Ascending aorta (tissue), 2 donors: ENCODE data around the gene PCSK9. TPM values are rescaled to one million over a fixed set of nuclear protein-coding genes. Genes with fewer than 3 reads are reported as not detected.

ENCODE experiments used
- DNase-seq, 2 donors: peaks; one replicate each; pipeline ENCODE4 v3.0.0-alpha.2; 2019; ENCODE audit warnings: low spot score in 2 of 2
- H3K27ac ChIP-seq, 2 donors: fragments of 200-600 bp; sonication (generic); one replicate each; pipeline ENCODE4 v1.5.1; 2016 to 2017; ENCODE audit warnings: mild to moderate bottlenecking in 1 of 2
- H3K27me3 ChIP-seq: fragments of 200-600 bp; sonication (generic); one replicate; pipeline ENCODE4 v1.5.1; 2017
- H3K36me3 ChIP-seq, 2 donors: fragments of 200-600 bp; sonication (generic); one replicate each; pipeline ENCODE4 v1.5.1; 2016
- H3K4me1 ChIP-seq, 2 donors: fragments of 200-600 bp; sonication (generic); one replicate each; pipeline ENCODE4 v1.5.1; 2016 to 2017; ENCODE audit warnings: mild to moderate bottlenecking in 1 of 2
- H3K4me3 ChIP-seq, 2 donors: fragments of 200-600 bp; sonication (generic); one replicate each; pipeline ENCODE4 v1.5.1; 2016 to 2017; ENCODE audit warnings: mild to moderate bottlenecking in 1 of 2
- H3K9me3 ChIP-seq, 2 donors: fragments of 200-600 bp; sonication (generic); one replicate each; pipeline ENCODE4 v1.5.1; 2016
- intact Hi-C: fragments of 100-400 bp; cut with DNase I; formaldehyde crosslinking; loops from one replicate; pipeline ENCODE4 v1.15.1; 2023
- total RNA-seq: library from RNA; depleted of rRNA; stranded (reverse); fragments of >200 nt; gene quantifications from one replicate; pipeline ENCODE4 v1.1.0, GENCODE V29; 2016
- TF ChIP-seq, protein P1 (sequence below), 3 experiments: fragments of 200-600 bp in 2 of 3; fragments of 450-650 bp in 1 of 3; sonication (generic) in 2 of 3; IDR thresholded peaks; one replicate each; pipeline ENCODE4 v1.5.1; 2016 to 2019; ENCODE audit warnings: antibody characterized with exemption in 3 of 3, mild to moderate bottlenecking in 1 of 3, moderate library complexity in 1 of 3

The PCSK9 gene
- total RNA-seq, 1 donor from 2014 or later: not detected

DNA sequence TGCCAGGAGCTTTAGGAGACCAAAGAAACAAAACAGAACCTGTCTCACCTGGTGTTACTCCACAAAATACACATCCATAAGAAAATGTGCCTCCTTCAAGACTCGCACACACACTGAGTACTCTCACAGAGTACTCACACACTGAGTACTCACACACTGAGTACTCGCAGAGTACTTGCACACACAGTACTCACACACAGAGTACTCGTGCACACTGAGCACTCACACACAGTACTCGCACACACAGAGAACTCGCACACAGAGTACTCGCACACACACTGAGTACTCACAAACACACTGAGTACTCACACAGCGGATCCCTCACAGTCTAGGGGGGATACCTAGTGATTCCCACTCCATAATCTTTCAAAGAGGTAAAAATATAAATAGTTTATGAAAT, 40.3 kb downstream of the PCSK9 start:
- no peak for DNase-seq
- H3K36me3 ChIP-seq: peaks cover 78 to 93% of the 10 kb centered on the region in 2 donors
- TF ChIP-seq, protein P1, sequence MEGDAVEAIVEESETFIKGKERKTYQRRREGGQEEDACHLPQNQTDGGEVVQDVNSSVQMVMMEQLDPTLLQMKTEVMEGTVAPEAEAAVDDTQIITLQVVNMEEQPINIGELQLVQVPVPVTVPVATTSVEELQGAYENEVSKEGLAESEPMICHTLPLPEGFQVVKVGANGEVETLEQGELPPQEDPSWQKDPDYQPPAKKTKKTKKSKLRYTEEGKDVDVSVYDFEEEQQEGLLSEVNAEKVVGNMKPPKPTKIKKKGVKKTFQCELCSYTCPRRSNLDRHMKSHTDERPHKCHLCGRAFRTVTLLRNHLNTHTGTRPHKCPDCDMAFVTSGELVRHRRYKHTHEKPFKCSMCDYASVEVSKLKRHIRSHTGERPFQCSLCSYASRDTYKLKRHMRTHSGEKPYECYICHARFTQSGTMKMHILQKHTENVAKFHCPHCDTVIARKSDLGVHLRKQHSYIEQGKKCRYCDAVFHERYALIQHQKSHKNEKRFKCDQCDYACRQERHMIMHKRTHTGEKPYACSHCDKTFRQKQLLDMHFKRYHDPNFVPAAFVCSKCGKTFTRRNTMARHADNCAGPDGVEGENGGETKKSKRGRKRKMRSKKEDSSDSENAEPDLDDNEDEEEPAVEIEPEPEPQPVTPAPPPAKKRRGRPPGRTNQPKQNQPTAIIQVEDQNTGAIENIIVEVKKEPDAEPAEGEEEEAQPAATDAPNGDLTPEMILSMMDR (IDR thresholded peaks at IDR 0.05): no peak
- H3K9me3 ChIP-seq: no peaks in the 10 kb centered on the region
- no peak overlapping the region for H3K4me3 ChIP-seq
- H3K27ac ChIP-seq: no peak overlapping the region
- intact Hi-C loops: no loop called here
- no peaks in the 10 kb centered on the region for H3K4me1 ChIP-seq
- no peaks in the 10 kb centered on the region for H3K27me3 ChIP-seq

DNA sequence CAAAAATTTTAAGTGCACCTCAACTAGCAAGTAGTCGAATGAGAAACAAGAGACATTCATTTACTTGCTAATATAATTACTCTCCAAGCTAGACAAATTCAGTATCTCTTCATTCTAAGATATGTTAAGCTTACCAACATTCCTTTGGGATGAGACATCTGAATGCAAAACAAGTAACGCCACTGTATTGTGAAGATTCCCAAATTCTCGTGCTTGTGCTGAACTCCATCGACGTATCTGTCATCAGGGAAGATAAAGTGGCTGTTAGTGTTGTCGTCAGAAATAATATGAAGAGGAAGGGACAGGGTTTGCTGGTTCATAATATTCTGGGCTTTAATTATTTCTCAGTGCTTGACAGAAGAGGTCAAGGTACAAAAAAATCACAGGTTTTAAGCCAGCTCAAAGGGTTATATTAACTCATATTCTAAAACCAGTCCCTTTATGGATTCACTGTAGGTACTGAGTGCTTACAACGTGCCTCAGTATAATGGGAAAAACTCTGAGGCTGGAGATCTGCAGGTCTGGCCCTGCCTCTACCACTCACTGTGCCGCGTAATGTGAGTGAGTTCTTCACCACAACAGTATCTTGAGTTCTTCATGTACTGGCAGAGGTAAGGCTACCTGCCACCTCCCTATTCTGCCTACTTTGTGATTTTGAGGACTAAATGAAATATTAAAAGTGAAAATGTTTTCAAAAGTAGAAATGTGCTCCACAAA, 42.0 kb downstream of the PCSK9 start:
- no peak overlapping the region for H3K27ac ChIP-seq
- H3K36me3 ChIP-seq: peaks cover 81 to 94% of the 10 kb centered on the region in 2 donors
- DNase-seq: no peak
- TF ChIP-seq, protein P1 (IDR thresholded peaks at IDR 0.05): no peak
- no peaks in the 10 kb centered on the region for H3K4me1 ChIP-seq
- no peaks in the 10 kb centered on the region for H3K27me3 ChIP-seq
- no peak overlapping the region for H3K4me3 ChIP-seq
- H3K9me3 ChIP-seq: no peaks in the 10 kb centered on the region
- intact Hi-C loops: no loop called here

DNA sequence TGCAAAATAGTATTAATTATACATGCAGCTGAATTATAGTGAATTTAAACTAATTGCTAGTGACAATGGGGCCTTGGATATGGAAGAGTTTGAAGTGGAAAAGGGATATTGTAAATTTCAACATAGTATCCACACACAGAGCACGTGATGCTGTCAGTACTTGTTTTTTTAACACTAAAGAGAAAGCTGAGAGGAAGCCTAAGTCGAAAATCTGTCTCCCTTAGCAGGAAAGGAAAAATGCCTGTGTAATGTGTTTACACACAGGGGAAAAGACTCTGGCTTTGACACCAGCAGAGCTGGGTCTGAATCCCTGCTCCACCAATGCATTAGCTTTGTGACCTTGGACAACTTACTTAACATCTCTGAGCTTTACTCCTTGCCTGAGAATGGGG, 42.6 kb downstream of the PCSK9 start:
- Histone ChIP-seq H3K36me3 (peaks cover 76 to 93% of the 10 kb centered on the region in 2 donors), H3K4me1 (no peaks in the 10 kb centered on the region), H3K4me3 (no peak overlapping the region), H3K9me3 (no peaks in the 10 kb centered on the region), H3K27ac (no peak overlapping the region), H3K27me3 (no peaks in the 10 kb centered on the region)
- intact Hi-C loops: no loop called here
- no peak for DNase-seq
- TF ChIP-seq, protein P1 (IDR thresholded peaks at IDR 0.05): no peak

DNA sequence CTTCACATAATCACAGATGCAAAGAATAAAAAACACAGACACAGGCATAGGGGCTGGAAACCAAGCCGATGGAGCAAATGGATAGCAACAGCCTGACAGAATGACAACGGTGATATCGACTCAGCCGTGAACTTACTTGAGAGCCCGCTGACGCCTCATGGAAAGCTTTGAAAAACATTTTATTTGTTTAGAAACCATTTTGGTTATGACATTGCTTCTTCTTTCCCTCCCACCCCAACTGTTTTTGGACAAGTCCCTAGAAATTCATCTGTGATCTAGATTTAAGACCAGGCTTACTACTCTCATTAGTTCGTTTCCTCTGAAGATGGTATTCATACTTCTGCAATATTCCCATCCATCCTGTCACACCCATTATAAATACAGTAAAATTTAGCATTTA, 44.9 kb downstream of the PCSK9 start:
- DNase-seq: no peak
- no peak overlapping the region for H3K4me3 ChIP-seq
- H3K4me1 ChIP-seq: no peaks in the 10 kb centered on the region
- H3K27ac ChIP-seq: no peak overlapping the region
- TF ChIP-seq, protein P1 (IDR thresholded peaks at IDR 0.05): no peak
- no peaks in the 10 kb centered on the region for H3K9me3 ChIP-seq
- peaks cover 73 to 93% of the 10 kb centered on the region in 2 donors for H3K36me3 ChIP-seq
- intact Hi-C loops: no loop called here
- no peaks in the 10 kb centered on the region for H3K27me3 ChIP-seq

DNA sequence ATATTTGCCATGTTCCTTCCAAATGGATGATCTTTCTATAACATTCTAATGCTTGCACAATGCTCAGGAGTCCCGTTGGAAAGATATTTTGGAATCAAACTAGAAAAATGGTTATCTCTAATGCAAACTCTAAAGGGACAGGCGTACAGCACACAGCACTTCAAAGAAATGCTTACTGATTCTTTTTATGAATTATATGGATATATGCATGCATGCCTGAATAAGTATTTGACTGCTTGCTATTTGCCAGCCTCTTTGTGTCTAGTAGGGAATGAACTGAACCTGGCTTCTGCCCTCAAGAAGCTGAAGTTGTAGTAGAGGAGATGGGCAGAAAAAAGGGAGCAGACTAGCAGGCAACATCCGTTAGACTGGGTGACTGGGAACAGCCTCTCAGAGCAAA, 48.1 kb downstream of the PCSK9 start:
- no peaks in the 10 kb centered on the region for H3K9me3 ChIP-seq
- TF ChIP-seq, protein P1 (IDR thresholded peaks at IDR 0.05): no peak
- H3K27me3 ChIP-seq: no peaks in the 10 kb centered on the region
- DNase-seq: no peak
- intact Hi-C loops: no loop called here
- no peak overlapping the region for H3K27ac ChIP-seq
- no peaks in the 10 kb centered on the region for H3K4me1 ChIP-seq
- H3K36me3 ChIP-seq: peaks cover 66 to 96% of the 10 kb centered on the region in 2 donors
- no peak overlapping the region for H3K4me3 ChIP-seq
